Endothelial cell of umbilical vein (primary cell): ENCODE results near the gene DNAH9. TPM values are rescaled to one million over a fixed set of nuclear protein-coding genes. Genes with fewer than 3 reads are reported as not detected.
"Not testable (repeated sequence)": the region's sequence is repeated elsewhere in the genome, so short reads cannot be mapped to it uniquely, and the experiment has no call there.

Experiments
- BruUV-seq: library from RNA; stranded (reverse); fragments of 400-500 nt; replicated peaks from 2 replicates; lab custom pipeline; 2021; lab: Mats Ljungman, UMichigan
- CTCF ChIA-PET: fragments of 300-600, 350-600 bp; sonication (Branson Sonifier 250); formaldehyde crosslinking; loops from one replicate; lab custom pipeline; 2021; ENCODE audit warnings: antibody characterized with exemption, inconsistent platforms; lab: Charles Lee
- POLR2A ChIA-PET: fragments of 300-600, 350-600 bp; sonication (Branson Sonifier 250); formaldehyde crosslinking; loops from one replicate; lab custom pipeline; 2021; ENCODE audit warnings: antibody characterized with exemption, inconsistent platforms; lab: Charles Lee
- DNase-seq: peaks from one replicate; pipeline ENCODE4 v3.0.0-alpha.2; 2011; ENCODE audit warnings: low read depth, low spot score
- FAIRE-seq: peaks from 2 replicates; lab custom pipeline; 2011; peaks lifted over from hg19 to GRCh38; lab: Jason Lieb, UNC
- H2AFZ ChIP-seq: 2 replicates; pipeline ENCODE4 v1.6.0; 2012; ENCODE audit warnings: low read depth, low read length, control low read depth, inconsistent platforms
- H3K27ac ChIP-seq: 2 replicates; pipeline ENCODE4 v1.5.1; 2011; ENCODE audit warnings: low read depth, mild to moderate bottlenecking, control low read depth, low read length, moderate library complexity; ENCODE audit not compliant: insufficient read depth
- H3K27me3 ChIP-seq, 2 experiments: 2 replicates each; pipeline versions ENCODE4 v1.6.0 to v1.6.1; 2011; ENCODE audit warnings: low read length in 2 of 2, mixed read lengths in 1 of 2; ENCODE audit not compliant: control insufficient read depth in 2 of 2, insufficient read depth in 2 of 2
- H3K36me3 ChIP-seq, 2 experiments: 2 replicates in 1 of 2; 3 replicates in 1 of 2; pipeline ENCODE4 v1.5.1; 2011; ENCODE audit warnings: low read length in 2 of 2, mild to moderate bottlenecking in 1 of 2, moderate library complexity in 1 of 2; ENCODE audit not compliant: control insufficient read depth in 2 of 2, insufficient read depth in 2 of 2; ENCODE audit errors: extremely low read depth in 1 of 2
- H3K4me1 ChIP-seq: 3 replicates; pipeline ENCODE4 v1.5.1; 2011; ENCODE audit warnings: mild to moderate bottlenecking, low read length; ENCODE audit not compliant: control insufficient read depth, insufficient read depth; ENCODE audit errors: extremely low read depth
- H3K4me2 ChIP-seq: 2 replicates; pipeline ENCODE4 v1.6.1; 2011; ENCODE audit warnings: low read length, control low read depth, mixed read lengths; ENCODE audit not compliant: insufficient read depth
- H3K4me3 ChIP-seq, 3 experiments: fragments of 200-600 bp in 1 of 3; sonication (generic), shearing (Covaris generic) in 1 of 3; replicated peaks in 1 of 3; 2 replicates each; pipeline ENCODE4 v1.5.1; 2011 to 2016; ENCODE audit warnings: control low read depth in 3 of 3, low read length in 3 of 3, mild to moderate bottlenecking in 2 of 3, inconsistent platforms in 1 of 3, low read depth in 1 of 3, moderate library complexity in 1 of 3; ENCODE audit not compliant: insufficient read depth in 1 of 3
- H3K79me2 ChIP-seq: 2 replicates; pipeline ENCODE4 v1.6.0; 2012; ENCODE audit warnings: low read length, inconsistent platforms; ENCODE audit not compliant: control insufficient read depth, insufficient read depth
- H3K9ac ChIP-seq: replicated peaks from 2 replicates; pipeline ENCODE3; 2011; ENCODE audit warnings: low read length, control low read depth; ENCODE audit not compliant: insufficient read depth; ENCODE audit errors: extremely low read depth
- H3K9me1 ChIP-seq: replicated peaks from 3 replicates; pipeline ENCODE4 v1.6.0; 2011; ENCODE audit warnings: mild to moderate bottlenecking, low read length; ENCODE audit not compliant: control insufficient read depth, insufficient read depth; ENCODE audit errors: extremely low read depth
- H3K9me3 ChIP-seq: replicated peaks from 2 replicates; pipeline ENCODE4 v1.5.1; 2012; ENCODE audit warnings: low read length, inconsistent platforms; ENCODE audit not compliant: control insufficient read depth, insufficient read depth
- H4K20me1 ChIP-seq: replicated peaks from 2 replicates; pipeline ENCODE3; 2011; ENCODE audit warnings: mild to moderate bottlenecking, low read length; ENCODE audit not compliant: control insufficient read depth, insufficient read depth; ENCODE audit errors: extremely low read depth
- EZH2 ChIP-seq: IDR thresholded peaks from 2 replicates; pipeline ENCODE4 v1.6.1; 2012; ENCODE audit warnings: borderline replicate concordance, low read depth, mild to moderate bottlenecking, moderate library complexity, low read length, inconsistent platforms; ENCODE audit not compliant: severe bottlenecking
- MYC ChIP-seq: IDR thresholded peaks from one replicate; pipeline ENCODE4 v1.6.1; 2011; ENCODE audit warnings: mild to moderate bottlenecking, low read depth, low read length
- dilution Hi-C: fragments of 300-500 bp; cut with MboI; formaldehyde crosslinking; loops from one replicate; pipeline ENCODE4 v1.15.0; 2019; ENCODE audit warnings: low sequenced_read_pairs; ENCODE audit not compliant: extremely low pct_ligation_motif_present
- intact Hi-C: fragments of 100-400 bp; cut with micrococcal nuclease; formaldehyde crosslinking; loops from one replicate; pipeline ENCODE4 v1.10.0; 2022
- polyA plus RNA-seq, 4 experiments: library from polyadenylated mRNA; depleted of rRNA in 3 of 4; stranded (reverse) in 3 of 4; unstranded in 1 of 4; fragments of >200 nt; gene quantifications; 2 replicates each; pipeline versions ENCODE4 v1.2.1 to v1.2.3, GENCODE V29; 2011 to 2012; ENCODE audit warnings: missing spikeins in 1 of 4
- total RNA-seq: library from RNA; stranded (reverse); gene quantifications from 2 replicates; pipeline ENCODE4 v1.2.3, GENCODE V29; 2021
- TF ChIP-seq, protein P1 (sequence below), 2 donors: IDR thresholded peaks; 1 replicate in 1 of 2; 2 replicates in 1 of 2; pipeline ENCODE4 v1.5.1; 2011; ENCODE audit warnings: low read length in 2 of 2, mild to moderate bottlenecking in 2 of 2, moderate library complexity in 2 of 2, control low read depth in 1 of 2, inconsistent platforms in 1 of 2, low read depth in 1 of 2; ENCODE audit not compliant: insufficient read depth in 1 of 2; ENCODE audit errors: extremely low read depth in 1 of 2
- TF ChIP-seq, protein P2 (sequence below): IDR thresholded peaks from 2 replicates; pipeline ENCODE4 v1.6.1; 2011; ENCODE audit not compliant: insufficient read depth, insufficient read length

The DNAH9 gene
- total and polyA plus RNA-seq, 2 donors (not counting 3 experiments of a cell fraction or from before 2014, with no cell fraction given), result not detected

DNA sequence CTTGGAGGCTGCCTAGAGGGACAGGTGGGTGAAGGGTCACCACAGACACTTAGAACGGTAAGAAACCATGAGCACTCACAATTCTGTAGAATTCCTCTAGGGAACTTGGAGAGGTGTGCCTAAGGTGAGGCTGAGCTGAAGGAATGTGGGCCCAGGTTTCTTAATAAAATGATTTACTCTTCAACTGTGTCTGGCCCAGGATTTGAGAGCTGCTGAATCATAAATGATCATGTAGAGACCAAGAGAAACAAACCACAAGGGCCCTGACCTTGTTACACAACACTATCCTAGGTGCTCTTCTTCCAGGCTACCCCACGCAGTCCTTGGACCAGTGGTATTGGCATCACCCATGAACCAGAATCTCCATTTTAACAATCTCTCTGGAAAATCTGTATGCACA, 371.3 kb downstream of the DNAH9 start:
- H4K20me1 ChIP-seq, result no peaks in the 10 kb centered on the region
- no peaks in the 10 kb centered on the region for H3K27me3 ChIP-seq
- H3K9me1 ChIP-seq, result no peaks in the 10 kb centered on the region
- dilution Hi-C loops (no loop called here), intact Hi-C loops (no loop called here)
- H3K9me3 ChIP-seq, result no peaks in the 10 kb centered on the region
- ChIA-PET POLR2A (no interaction called here), CTCF (no interaction called here)
- DNase-seq (no peak), FAIRE-seq (no peak)
- H3K4me2 ChIP-seq, result no peak overlapping the region
- H3K9ac ChIP-seq, result no peak overlapping the region
- no peaks in the 10 kb centered on the region for H3K4me1 ChIP-seq
- H3K4me3 ChIP-seq, result no peak overlapping the region
- H3K36me3 ChIP-seq, result no peaks in the 10 kb centered on the region
- H3K27ac ChIP-seq, result no peak overlapping the region
- no peak overlapping the region for H2AFZ ChIP-seq
- TF ChIP-seq EZH2 (no peak), MYC (no peak)
- TF ChIP-seq, protein P1, sequence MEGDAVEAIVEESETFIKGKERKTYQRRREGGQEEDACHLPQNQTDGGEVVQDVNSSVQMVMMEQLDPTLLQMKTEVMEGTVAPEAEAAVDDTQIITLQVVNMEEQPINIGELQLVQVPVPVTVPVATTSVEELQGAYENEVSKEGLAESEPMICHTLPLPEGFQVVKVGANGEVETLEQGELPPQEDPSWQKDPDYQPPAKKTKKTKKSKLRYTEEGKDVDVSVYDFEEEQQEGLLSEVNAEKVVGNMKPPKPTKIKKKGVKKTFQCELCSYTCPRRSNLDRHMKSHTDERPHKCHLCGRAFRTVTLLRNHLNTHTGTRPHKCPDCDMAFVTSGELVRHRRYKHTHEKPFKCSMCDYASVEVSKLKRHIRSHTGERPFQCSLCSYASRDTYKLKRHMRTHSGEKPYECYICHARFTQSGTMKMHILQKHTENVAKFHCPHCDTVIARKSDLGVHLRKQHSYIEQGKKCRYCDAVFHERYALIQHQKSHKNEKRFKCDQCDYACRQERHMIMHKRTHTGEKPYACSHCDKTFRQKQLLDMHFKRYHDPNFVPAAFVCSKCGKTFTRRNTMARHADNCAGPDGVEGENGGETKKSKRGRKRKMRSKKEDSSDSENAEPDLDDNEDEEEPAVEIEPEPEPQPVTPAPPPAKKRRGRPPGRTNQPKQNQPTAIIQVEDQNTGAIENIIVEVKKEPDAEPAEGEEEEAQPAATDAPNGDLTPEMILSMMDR (IDR thresholded peaks at IDR 0.05; ENCODE audit: extremely low read depth in 1 of 2, insufficient read depth in 1 of 2, low read depth in 1 of 2, low read length in 2 of 2), result no peak
- TF ChIP-seq, protein P2, sequence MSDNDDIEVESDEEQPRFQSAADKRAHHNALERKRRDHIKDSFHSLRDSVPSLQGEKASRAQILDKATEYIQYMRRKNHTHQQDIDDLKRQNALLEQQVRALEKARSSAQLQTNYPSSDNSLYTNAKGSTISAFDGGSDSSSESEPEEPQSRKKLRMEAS, result no peak
- H3K79me2 ChIP-seq, result no peaks in the 10 kb centered on the region
- no TSS peak for BruUV-seq

DNA sequence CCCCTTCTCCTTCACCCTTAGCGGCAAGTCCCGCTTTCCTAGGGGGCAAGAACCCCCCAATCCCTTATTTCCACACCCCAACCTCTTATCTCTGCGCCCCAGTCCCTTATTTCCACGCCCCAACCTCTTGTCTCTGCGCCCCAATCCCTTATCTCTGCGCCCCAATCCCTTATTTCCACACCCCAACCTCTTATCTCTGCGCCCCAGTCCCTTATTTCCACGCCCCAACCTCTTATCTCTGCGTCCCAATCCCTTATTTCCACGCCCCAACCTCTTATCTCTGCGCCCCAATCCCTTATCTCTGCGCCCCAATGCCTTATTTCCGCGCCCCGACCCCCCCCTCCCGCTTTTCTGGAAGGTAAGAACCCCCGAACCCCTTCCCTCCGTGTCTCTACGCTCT, 374.5 kb downstream of the DNAH9 start:
- H3K4me3 ChIP-seq, result not testable (repeated sequence)

More for the DNA sequence above, 374.5 kb downstream of the DNAH9 start:
- H3K27me3 ChIP-seq, H3K79me2 ChIP-seq, intact Hi-C loops, BruUV-seq, H3K4me1 ChIP-seq, H3K9ac ChIP-seq, H2AFZ ChIP-seq, dilution Hi-C loops, H3K27ac ChIP-seq, H3K9me1 ChIP-seq, FAIRE-seq, POLR2A ChIA-PET, H3K36me3 ChIP-seq, CTCF ChIA-PET, DNase-seq, H4K20me1 ChIP-seq, H3K9me3 ChIP-seq, H3K4me2 ChIP-seq: not testable (repeated sequence)
